PFSK-1 (cell line): ENCODE measurements around the gene OR9Q1. TPM values are rescaled to one million over a fixed set of nuclear protein-coding genes. Genes with fewer than 3 reads are reported as not detected.

Experiments used
- FOXP2 ChIP-seq: optimal IDR thresholded peaks from 2 replicates; pipeline ENCODE3; 2011; ENCODE audit warnings: borderline replicate concordance, control low read depth, inconsistent platforms; ENCODE audit not compliant: insufficient read depth; ENCODE audit errors: extremely low read length, extremely low read depth
- POLR2AphosphoS5 ChIP-seq: IDR thresholded peaks from 2 replicates; pipeline ENCODE4 v1.6.1; 2012; ENCODE audit warnings: low read depth, mild to moderate bottlenecking, control low read depth, low read length, moderate library complexity
- SIN3A ChIP-seq: IDR thresholded peaks from 2 replicates; pipeline ENCODE4 v1.6.1; 2012; ENCODE audit warnings: mild to moderate bottlenecking, low read length, moderate library complexity, borderline replicate concordance; ENCODE audit not compliant: insufficient read depth
- TAF1 ChIP-seq: IDR thresholded peaks from 2 replicates; pipeline ENCODE4 v1.6.1; 2012; ENCODE audit warnings: low read length, control low read depth, borderline replicate concordance; ENCODE audit not compliant: insufficient read depth
- polyA plus RNA-seq: library from polyadenylated mRNA; unstranded; fragments of >200 nt; gene quantifications from one replicate; pipeline ENCODE4 v1.2.1, GENCODE V29; 2012; ENCODE audit warnings: low read depth, missing spikeins; ENCODE audit not compliant: insufficient read length
- TF ChIP-seq, protein P1 (sequence below), 2 experiments: IDR thresholded peaks; 2 replicates each; pipeline versions ENCODE4 v1.6.1 to v1.8.0; 2011 to 2012; ENCODE audit warnings: low read depth in 2 of 2, low read length in 2 of 2, control low read depth in 1 of 2, inconsistent platforms in 1 of 2, mild to moderate bottlenecking in 1 of 2, moderate library complexity in 1 of 2; ENCODE audit not compliant: insufficient read depth in 1 of 2

The OR9Q1 gene, protein sequence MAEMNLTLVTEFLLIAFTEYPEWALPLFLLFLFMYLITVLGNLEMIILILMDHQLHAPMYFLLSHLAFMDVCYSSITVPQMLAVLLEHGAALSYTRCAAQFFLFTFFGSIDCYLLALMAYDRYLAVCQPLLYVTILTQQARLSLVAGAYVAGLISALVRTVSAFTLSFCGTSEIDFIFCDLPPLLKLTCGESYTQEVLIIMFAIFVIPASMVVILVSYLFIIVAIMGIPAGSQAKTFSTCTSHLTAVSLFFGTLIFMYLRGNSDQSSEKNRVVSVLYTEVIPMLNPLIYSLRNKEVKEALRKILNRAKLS
- polyA plus RNA-seq, result not detected

DNA sequence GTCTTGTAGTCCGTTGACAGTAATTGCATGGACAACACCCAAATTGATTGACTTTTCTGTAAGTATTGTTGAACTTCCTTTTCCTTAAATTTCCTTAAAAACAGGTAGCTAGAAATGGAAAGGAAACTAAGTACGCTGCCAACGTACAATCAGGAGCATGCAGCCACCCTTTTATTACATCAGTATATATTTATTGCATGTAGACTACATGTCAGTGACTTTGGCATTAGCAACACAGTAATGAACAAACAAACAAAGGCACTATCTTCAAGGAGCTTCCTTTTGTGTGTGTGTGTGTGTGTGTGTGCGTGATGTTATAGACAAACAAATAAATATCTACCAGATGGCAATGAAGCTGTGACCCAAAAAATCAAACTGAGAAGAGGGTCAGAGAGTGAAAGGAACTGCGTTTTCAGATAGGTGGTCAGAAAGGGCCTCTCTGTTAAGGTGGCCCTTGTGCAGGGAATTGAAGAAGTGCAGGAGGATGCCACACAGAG lies at the start of gene OR9Q1:
TSS of gene OR9Q1 (plus strand) at position 447 of the 497 bp plus-strand sequence. CDS start 155,564 bp downstream, outside the sequence.
- TF ChIP-seq POLR2AphosphoS5 (no peak), SIN3A (no peak), TAF1 (no peak), FOXP2 (no peak)
- TF ChIP-seq, protein P1, sequence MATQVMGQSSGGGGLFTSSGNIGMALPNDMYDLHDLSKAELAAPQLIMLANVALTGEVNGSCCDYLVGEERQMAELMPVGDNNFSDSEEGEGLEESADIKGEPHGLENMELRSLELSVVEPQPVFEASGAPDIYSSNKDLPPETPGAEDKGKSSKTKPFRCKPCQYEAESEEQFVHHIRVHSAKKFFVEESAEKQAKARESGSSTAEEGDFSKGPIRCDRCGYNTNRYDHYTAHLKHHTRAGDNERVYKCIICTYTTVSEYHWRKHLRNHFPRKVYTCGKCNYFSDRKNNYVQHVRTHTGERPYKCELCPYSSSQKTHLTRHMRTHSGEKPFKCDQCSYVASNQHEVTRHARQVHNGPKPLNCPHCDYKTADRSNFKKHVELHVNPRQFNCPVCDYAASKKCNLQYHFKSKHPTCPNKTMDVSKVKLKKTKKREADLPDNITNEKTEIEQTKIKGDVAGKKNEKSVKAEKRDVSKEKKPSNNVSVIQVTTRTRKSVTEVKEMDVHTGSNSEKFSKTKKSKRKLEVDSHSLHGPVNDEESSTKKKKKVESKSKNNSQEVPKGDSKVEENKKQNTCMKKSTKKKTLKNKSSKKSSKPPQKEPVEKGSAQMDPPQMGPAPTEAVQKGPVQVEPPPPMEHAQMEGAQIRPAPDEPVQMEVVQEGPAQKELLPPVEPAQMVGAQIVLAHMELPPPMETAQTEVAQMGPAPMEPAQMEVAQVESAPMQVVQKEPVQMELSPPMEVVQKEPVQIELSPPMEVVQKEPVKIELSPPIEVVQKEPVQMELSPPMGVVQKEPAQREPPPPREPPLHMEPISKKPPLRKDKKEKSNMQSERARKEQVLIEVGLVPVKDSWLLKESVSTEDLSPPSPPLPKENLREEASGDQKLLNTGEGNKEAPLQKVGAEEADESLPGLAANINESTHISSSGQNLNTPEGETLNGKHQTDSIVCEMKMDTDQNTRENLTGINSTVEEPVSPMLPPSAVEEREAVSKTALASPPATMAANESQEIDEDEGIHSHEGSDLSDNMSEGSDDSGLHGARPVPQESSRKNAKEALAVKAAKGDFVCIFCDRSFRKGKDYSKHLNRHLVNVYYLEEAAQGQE (IDR thresholded peaks at IDR 0.05; ENCODE audit: insufficient read depth in 1 of 2, low read depth in 2 of 2, low read length in 2 of 2), result no peak

- TF ChIP-seq POLR2AphosphoS5 (no peak), SIN3A (no peak), TAF1 (no peak)
- TF ChIP-seq, protein P1 (IDR thresholded peaks at IDR 0.05; ENCODE audit: insufficient read depth in 1 of 2, low read depth in 2 of 2, low read length in 2 of 2), result no peak
Observed at GRCh38 chr11:57974132-57974531, 49.5 kb upstream of the OR9Q1 start.

DNA sequence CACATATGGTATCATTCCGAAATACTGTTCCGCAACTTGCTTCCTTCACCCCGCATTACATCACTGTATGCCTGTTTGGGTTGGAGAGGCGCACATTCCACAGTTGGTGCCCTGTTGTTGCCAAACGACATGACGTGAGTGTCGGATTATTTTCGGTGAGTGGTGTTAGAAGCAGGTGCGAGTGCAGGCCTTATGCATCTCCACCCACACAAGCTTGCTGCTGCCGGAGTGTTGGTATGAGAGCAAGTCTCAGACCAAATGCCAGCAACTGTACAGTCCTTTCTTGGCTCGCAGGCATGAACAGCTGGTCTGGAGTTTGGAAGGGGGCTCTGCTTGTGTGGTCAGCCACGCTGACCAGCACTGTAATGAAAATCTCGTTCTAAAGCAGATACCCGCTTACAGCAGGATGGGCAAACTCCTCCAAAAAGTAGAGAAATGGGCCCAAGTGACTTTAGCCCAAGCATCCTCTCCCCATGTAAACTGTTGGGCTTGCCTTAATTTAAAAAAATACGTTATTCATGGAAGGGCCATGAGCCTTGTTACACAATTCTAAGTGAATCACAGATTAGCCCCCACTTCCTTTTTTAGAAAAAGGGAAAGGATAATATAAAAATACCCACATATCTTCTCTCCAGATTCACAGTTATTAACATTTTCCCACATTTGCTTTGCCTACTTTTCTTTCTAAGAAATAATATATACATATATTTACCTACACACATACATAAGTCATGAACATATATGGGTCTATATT lies 48.7 kb upstream of the OR9Q1 start:
- TF ChIP-seq FOXP2 (no peak), SIN3A (no peak)

DNA sequence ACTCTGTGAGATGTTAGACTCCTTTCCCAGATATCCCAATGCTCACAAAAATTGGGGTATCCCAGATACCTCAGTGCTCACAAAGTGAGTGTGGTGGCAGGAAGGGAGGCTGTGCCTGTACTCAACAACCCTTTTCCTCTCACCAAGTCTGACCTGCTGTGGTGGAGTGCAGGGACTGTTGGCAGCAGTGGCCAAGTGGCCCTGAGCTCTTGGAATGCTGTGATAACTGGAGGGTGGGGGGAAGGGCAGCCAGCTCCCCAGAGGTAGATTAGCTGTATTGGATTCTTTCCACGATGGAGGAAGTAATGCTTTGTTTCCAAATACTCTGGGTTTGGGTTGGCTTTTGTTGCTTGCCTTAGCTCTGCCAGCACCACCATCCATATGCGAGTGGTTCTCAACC lies 46.0 kb upstream of the OR9Q1 start:
- TF ChIP-seq SIN3A (no peak), POLR2AphosphoS5 (no peak), TAF1 (no peak), FOXP2 (no peak)
- TF ChIP-seq, protein P1 (IDR thresholded peaks at IDR 0.05; ENCODE audit: insufficient read depth in 1 of 2, low read depth in 2 of 2, low read length in 2 of 2), result no peak

DNA sequence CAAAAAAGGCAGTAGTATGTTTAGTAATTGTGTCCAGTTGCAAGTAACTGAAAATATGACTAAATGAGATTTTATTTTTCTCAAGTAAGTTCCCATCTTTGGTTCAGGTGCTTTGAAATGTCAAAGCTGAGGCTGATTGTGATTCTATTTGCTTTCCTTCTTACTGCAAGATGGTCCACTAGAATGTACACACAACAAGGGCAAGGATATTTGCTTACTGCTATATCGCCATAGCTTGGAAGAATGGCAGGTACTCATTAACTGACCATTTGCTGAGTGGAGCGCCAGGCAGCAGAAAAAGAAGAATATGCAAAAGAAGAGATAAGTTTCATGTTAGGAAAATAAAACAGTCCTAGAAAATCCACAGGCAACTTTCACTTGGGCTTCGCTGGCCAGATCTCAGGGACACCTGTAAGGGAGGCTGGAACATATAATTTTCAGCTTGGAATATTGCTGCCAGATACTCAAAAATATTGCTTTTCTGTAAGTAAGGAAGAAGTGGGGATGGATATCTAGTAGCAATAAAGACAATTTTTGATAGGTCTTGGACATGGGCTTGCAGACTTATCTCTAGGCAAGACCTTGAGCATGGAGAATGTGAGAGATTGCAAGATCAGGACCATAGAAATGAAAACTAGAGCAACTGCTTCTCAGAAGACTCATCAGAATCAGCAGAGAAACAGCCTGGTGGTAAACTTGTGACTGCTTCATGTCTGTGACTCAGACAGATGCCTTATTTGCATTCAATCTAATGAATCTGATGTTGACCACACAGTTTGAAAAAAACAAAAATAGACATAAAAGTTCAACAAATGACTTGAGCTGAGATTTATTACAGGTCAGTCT lies 44.8 kb upstream of the OR9Q1 start:
- TF ChIP-seq FOXP2 (no peak), POLR2AphosphoS5 (no peak), TAF1 (no peak), SIN3A (no peak)
- TF ChIP-seq, protein P1 (IDR thresholded peaks at IDR 0.05; ENCODE audit: insufficient read depth in 1 of 2, low read depth in 2 of 2, low read length in 2 of 2), result no peak
